GM18519 (cell line): ENCODE results near the gene PHACTR1.

Source experiments
- ATAC-seq: cut with Tn5 transposase; IDR thresholded peaks from one replicate; pipeline ENCODE4 v1.9.1; 2021; ENCODE audit warnings: mild to moderate bottlenecking, moderate library complexity; ENCODE audit not compliant: unreplicated experiment, low FRiP score

The PHACTR1 gene

GRCh38 chr6:13215390-13215789 is 498.8 kb downstream of the PHACTR1 start:
- ATAC-seq, result no peak

- no peak for ATAC-seq
Measured at GRCh38 chr6:13216236-13217014, 499.9 kb downstream of the PHACTR1 start.

GRCh38 chr6:13217206-13217905 is 500.8 kb downstream of the PHACTR1 start:
- ATAC-seq, result no peak

- ATAC-seq, result no peak
Measured at GRCh38 chr6:13220266-13220665, 503.7 kb downstream of the PHACTR1 start.

GRCh38 chr6:13222048-13222447 is 505.5 kb downstream of the PHACTR1 start:
- ATAC-seq, result no peak

- ATAC-seq, result no peak
Measured at GRCh38 chr6:13226071-13226470, 509.5 kb downstream of the PHACTR1 start.

GRCh38 chr6:13228264-13229204 is 512.0 kb downstream of the PHACTR1 start:
- no peak for ATAC-seq

GRCh38 chr6:13229205-13230085 is 512.9 kb downstream of the PHACTR1 start:
- peak; percentile 82 for ATAC-seq

- no peak for ATAC-seq
Measured at GRCh38 chr6:13233106-13233505, 516.5 kb downstream of the PHACTR1 start.

- no peak for ATAC-seq
Measured at GRCh38 chr6:13234130-13234529, 517.6 kb downstream of the PHACTR1 start.

- no peak for ATAC-seq
Measured at GRCh38 chr6:13235339-13235738, 518.8 kb downstream of the PHACTR1 start.

- no peak for ATAC-seq
Measured at GRCh38 chr6:13237318-13237717, 520.8 kb downstream of the PHACTR1 start.

GRCh38 chr6:13238017-13238416 is 521.5 kb downstream of the PHACTR1 start:
- no peak for ATAC-seq

- ATAC-seq, result no peak
Measured at GRCh38 chr6:13238640-13239216, 522.2 kb downstream of the PHACTR1 start.

GRCh38 chr6:13239530-13240455 is 523.2 kb downstream of the PHACTR1 start:
- ATAC-seq, result no peak

GRCh38 chr6:13241364-13241763 is 524.8 kb downstream of the PHACTR1 start:
- no peak for ATAC-seq

GRCh38 chr6:13242178-13242577 is 525.6 kb downstream of the PHACTR1 start:
- ATAC-seq, result no peak

- ATAC-seq, result no peak
Measured at GRCh38 chr6:13242590-13242989, 526.0 kb downstream of the PHACTR1 start.
